ENCODE data around the gene AK1.

Gene AK1

GRCh38 chr9:127916720-127917581 lies 39.5 kb upstream of the AK1 start, which contains the start of gene ST6GALNAC4:
Gene ST6GALNAC4, minus strand, starts transcription at chr9:127917041. Its CDS starts 622 bp downstream, at chr9:127916419.
- in situ Hi-C loops (cut with MboI; ENCODE audit: low pct_unique_long_range_greater_than_20kb, low sequenced_read_pairs, unreplicated experiment) = loop anchor here (10.0 to 25.0 kb wide), 2 partner anchors 132 to 330 kb away; partner anchors contain the start of gene CDK9
- TF ChIP-seq CTCF (IDR thresholded peaks at IDR 0.05; ENCODE audit: extremely low read depth, insufficient read depth, missing control alignments) = no peak
- DNase-seq (ENCODE audit: low spot score) = peak; percentile 99

- TF ChIP-seq CTCF (IDR thresholded peaks at IDR 0.05; ENCODE audit: extremely low read depth, insufficient read depth, missing control alignments) = no peak
- in situ Hi-C loops (cut with MboI; ENCODE audit: low pct_unique_long_range_greater_than_20kb, low sequenced_read_pairs, unreplicated experiment) = loop anchor here (10.0 to 25.0 kb wide), 2 partner anchors 131 to 329 kb away; partner anchors contain the start of gene CDK9
- no peak for DNase-seq (ENCODE audit: low spot score)
Observed at GRCh38 chr9:127915801-127916719, 38.6 kb upstream of the AK1 start.

GRCh38 chr9:127915325-127915752 lies 37.9 kb upstream of the AK1 start:
- TF ChIP-seq CTCF (IDR thresholded peaks at IDR 0.05; ENCODE audit: extremely low read depth, insufficient read depth, missing control alignments) = no peak
- in situ Hi-C loops (cut with MboI; ENCODE audit: low pct_unique_long_range_greater_than_20kb, low sequenced_read_pairs, unreplicated experiment) = loop anchor here (10.0 to 25.0 kb wide), 2 partner anchors 131 to 328 kb away; partner anchors contain the start of gene CDK9
- no peak for DNase-seq (ENCODE audit: low spot score)

- TF ChIP-seq CTCF (IDR thresholded peaks at IDR 0.05; ENCODE audit: extremely low read depth, insufficient read depth, missing control alignments) = no peak
- DNase-seq (ENCODE audit: low spot score) = no peak
- in situ Hi-C loops (cut with MboI; ENCODE audit: low pct_unique_long_range_greater_than_20kb, low sequenced_read_pairs, unreplicated experiment) = loop anchor here (10.0 to 25.0 kb wide), 2 partner anchors 129 to 326 kb away; partner anchors contain the start of gene CDK9
Observed at GRCh38 chr9:127913682-127914081, 36.2 kb upstream of the AK1 start.

- DNase-seq (ENCODE audit: low spot score) = no peak
- in situ Hi-C loops (cut with MboI; ENCODE audit: low pct_unique_long_range_greater_than_20kb, low sequenced_read_pairs, unreplicated experiment) = loop anchor here (10.0 to 25.0 kb wide), 2 partner anchors 128 to 326 kb away; partner anchors contain the start of gene CDK9
- no peak for TF ChIP-seq CTCF (IDR thresholded peaks at IDR 0.05; ENCODE audit: extremely low read depth, insufficient read depth, missing control alignments)
Observed at GRCh38 chr9:127912882-127913281, 35.4 kb upstream of the AK1 start.

GRCh38 chr9:127912296-127912695 lies 34.8 kb upstream of the AK1 start:
- no peak for TF ChIP-seq CTCF (IDR thresholded peaks at IDR 0.05; ENCODE audit: extremely low read depth, insufficient read depth, missing control alignments)
- DNase-seq (ENCODE audit: low spot score) = no peak
- in situ Hi-C loops (cut with MboI; ENCODE audit: low pct_unique_long_range_greater_than_20kb, low sequenced_read_pairs, unreplicated experiment) = loop anchor here (10.0 to 25.0 kb wide), 2 partner anchors 127 to 325 kb away; partner anchors contain the start of gene CDK9
